Measurements from ENCODE around the gene STX7.
"Not testable (repeated sequence)": the region's sequence is repeated elsewhere in the genome, so short reads cannot be mapped to it uniquely, and the experiment has no call there.

STX7 gene

DNA sequence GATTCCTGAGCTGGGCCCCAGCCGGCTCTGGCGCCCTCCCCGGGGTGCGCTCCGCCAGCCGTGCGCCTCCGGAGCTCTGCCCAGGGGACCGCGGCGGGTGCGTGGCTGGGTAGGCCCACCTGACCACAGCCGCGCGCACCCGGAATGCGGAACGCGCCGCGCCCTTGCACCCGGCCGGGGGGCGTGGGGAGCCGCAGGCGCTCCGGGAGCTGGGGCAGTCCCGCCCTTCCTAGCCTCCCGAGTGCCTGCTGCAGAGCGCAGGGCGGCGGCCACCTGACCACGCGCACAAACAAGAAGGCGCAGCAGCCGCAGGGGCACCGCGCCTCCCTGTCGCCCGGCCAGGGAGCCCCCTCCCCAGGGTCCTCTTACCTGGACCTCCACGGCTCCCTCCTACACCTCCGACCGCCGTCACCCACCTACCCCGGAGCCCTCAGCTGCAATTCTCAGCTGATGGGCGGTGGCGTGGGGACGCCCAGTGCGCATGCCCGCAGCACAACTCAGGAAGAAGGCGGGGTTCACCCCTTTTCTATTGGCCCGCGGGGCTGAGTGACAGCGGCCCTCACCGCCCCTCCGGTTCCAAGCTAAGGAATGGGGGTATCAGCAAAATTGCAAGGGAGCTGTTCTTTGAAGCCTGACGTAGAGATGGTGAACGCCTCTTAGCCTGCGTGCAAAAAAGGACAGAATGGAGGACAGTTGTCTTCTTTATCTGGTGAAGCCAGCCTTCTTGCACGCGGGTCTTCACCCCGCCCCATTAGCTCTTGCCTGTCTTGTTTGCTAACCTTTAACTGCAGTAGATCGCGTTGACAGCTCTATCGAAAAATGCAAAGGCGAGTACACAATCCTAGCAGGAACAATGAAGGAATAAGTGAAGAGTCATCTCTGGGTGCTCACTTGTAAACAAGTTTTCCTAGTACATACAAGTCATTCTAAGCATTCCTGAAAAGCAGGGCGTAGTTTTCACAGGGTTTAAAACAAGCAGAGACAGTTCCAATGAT is at the start of gene STX7:
TSS of gene STX7 (minus strand) at position 479 of the 995 bp plus-strand sequence. CDS start 9,586 bp downstream, outside the sequence.
- peak within 1 kb of the TSS; percentile 90 for H3K27ac Mint-ChIP-seq
- ATAC-seq (ENCODE audit: low read depth) (peak; percentile 81), DNase-seq (ENCODE audit: low spot score in 2 of 2) (peak; percentile 81 to 85)
- H3K36me3 Mint-ChIP-seq = peaks cover 20% of the 10 kb centered on the region
- no peaks in the 10 kb centered on the region for H3K27me3 Mint-ChIP-seq
- peaks cover 42% of the 10 kb centered on the region for H3K4me1 Mint-ChIP-seq
- H3K9me3 Mint-ChIP-seq = no peaks in the 10 kb centered on the region
- H3K4me3 Mint-ChIP-seq = peak within 1 kb of the TSS; percentile 99

GRCh38 chr6:132560087-132560486 is 47.2 kb upstream of the STX7 start:
- not testable (repeated sequence) for H3K4me3 Mint-ChIP-seq; H3K36me3 Mint-ChIP-seq; H3K4me1 Mint-ChIP-seq; ATAC-seq (ENCODE audit: low read depth); H3K9me3 Mint-ChIP-seq; DNase-seq (ENCODE audit: low spot score in 2 of 2); H3K27ac Mint-ChIP-seq
- H3K27me3 Mint-ChIP-seq = peaks cover 24% of the 10 kb centered on the region

DNA sequence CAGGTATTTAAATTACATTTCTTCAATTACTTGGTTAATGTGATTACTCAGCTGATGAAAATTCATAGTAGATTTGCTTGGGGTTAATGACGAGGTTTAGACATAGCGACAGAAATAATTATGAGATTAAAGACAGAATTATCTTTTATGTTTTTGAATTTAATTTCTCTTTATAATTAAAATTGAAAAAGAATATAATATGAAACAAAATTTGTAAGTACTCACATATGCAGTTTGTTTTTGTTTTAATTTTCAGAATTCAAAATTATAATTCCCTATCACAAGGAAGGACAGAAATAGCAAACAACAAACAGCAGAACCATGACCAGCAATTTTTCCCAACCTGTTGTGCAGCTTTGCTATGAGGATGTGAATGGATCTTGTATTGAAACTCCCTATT is 39.5 kb upstream of the STX7 start, which contains the start of gene TAAR8:
TSS of gene TAAR8 (plus strand) at position 301 of the 400 bp plus-strand sequence. CDS start at position 322, 21 bp downstream.
- DNase-seq (ENCODE audit: low spot score in 2 of 2) (no peak), ATAC-seq (ENCODE audit: low read depth) (no peak)
- H3K9me3 Mint-ChIP-seq = no peaks in the 10 kb centered on the region
- peaks cover 4% of the 10 kb centered on the region for H3K4me1 Mint-ChIP-seq
- no peak within 1 kb of the TSS for H3K27ac Mint-ChIP-seq
- H3K27me3 Mint-ChIP-seq = peaks cover 23% of the 10 kb centered on the region
- H3K36me3 Mint-ChIP-seq = no peaks in the 10 kb centered on the region
- no peak within 1 kb of the TSS for H3K4me3 Mint-ChIP-seq

GRCh38 chr6:132551214-132551613 is 38.3 kb upstream of the STX7 start:
- DNase-seq (ENCODE audit: low spot score in 2 of 2) = no peak
- Mint-ChIP-seq H3K36me3 (no peaks in the 10 kb centered on the region), H3K27ac (no peak overlapping the region), H3K27me3 (peaks cover 13% of the 10 kb centered on the region), H3K4me3 (no peak overlapping the region), H3K9me3 (no peaks in the 10 kb centered on the region), H3K4me1 (peaks cover 4% of the 10 kb centered on the region)
- ATAC-seq (ENCODE audit: low read depth) = no peak

GRCh38 chr6:132548746-132549463 is 36.0 kb upstream of the STX7 start:
- Mint-ChIP-seq H3K4me1 (peaks cover 4% of the 10 kb centered on the region), H3K27me3 (peaks cover 7% of the 10 kb centered on the region), H3K27ac (no peak overlapping the region), H3K9me3 (no peaks in the 10 kb centered on the region), H3K36me3 (no peaks in the 10 kb centered on the region), H3K4me3 (no peak overlapping the region)
- ATAC-seq (ENCODE audit: low read depth) = no peak
- no peak for DNase-seq (ENCODE audit: low spot score in 2 of 2)

GRCh38 chr6:132544826-132545225 is 31.9 kb upstream of the STX7 start:
- Mint-ChIP-seq H3K9me3 (no peaks in the 10 kb centered on the region), H3K36me3 (no peaks in the 10 kb centered on the region), H3K4me1 (peaks cover 4% of the 10 kb centered on the region), H3K4me3 (no peak overlapping the region), H3K27me3 (peaks cover 6% of the 10 kb centered on the region), H3K27ac (no peak overlapping the region)
- DNase-seq (ENCODE audit: low spot score in 2 of 2) (no peak), ATAC-seq (ENCODE audit: low read depth) (no peak)

- H3K9me3 Mint-ChIP-seq = no peaks in the 10 kb centered on the region
- H3K4me1 Mint-ChIP-seq = no peaks in the 10 kb centered on the region
- DNase-seq (ENCODE audit: low spot score in 2 of 2) = no peak
- no peak within 1 kb of the TSS for H3K4me3 Mint-ChIP-seq
- H3K36me3 Mint-ChIP-seq = no peaks in the 10 kb centered on the region
- H3K27ac Mint-ChIP-seq = no peak within 1 kb of the TSS
- no peak for ATAC-seq (ENCODE audit: low read depth)
- peaks cover 10% of the 10 kb centered on the region for H3K27me3 Mint-ChIP-seq
Observed at GRCh38 chr6:132537977-132538376, 25.1 kb upstream of the STX7 start, which contains the start of gene TAAR9. TSS of gene TAAR9 (plus strand) at chr6:132538277. CDS start at chr6:132538290, 13 bp downstream.

DNA sequence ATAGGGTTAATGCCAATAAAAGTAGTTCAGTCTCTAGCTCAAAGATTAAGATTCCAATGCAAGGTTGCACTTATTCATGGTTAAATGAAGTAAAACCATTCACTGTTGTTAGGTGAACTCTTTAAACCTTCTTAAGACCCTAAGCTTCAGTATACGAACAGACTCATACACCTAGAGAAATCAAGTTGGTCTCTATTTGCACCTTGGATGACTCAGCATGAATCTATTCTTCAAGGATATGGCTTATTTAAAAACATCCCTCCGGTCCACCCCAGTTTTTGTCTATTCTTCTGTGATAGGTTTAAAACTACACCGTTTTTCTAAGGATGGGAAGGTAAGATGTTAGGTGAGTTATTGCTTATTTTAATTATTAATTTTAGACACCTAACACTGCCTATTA is 24.2 kb upstream of the STX7 start:
- H3K9me3 Mint-ChIP-seq = no peaks in the 10 kb centered on the region
- peaks cover 10% of the 10 kb centered on the region for H3K27me3 Mint-ChIP-seq
- no peak overlapping the region for H3K4me3 Mint-ChIP-seq
- DNase-seq (ENCODE audit: low spot score in 2 of 2) (no peak), ATAC-seq (ENCODE audit: low read depth) (no peak)
- H3K27ac Mint-ChIP-seq = no peak overlapping the region
- no peaks in the 10 kb centered on the region for H3K4me1 Mint-ChIP-seq
- no peaks in the 10 kb centered on the region for H3K36me3 Mint-ChIP-seq

GRCh38 chr6:132534546-132534945 is 21.6 kb upstream of the STX7 start:
- not testable (repeated sequence) for H3K27me3 Mint-ChIP-seq; H3K27ac Mint-ChIP-seq; ATAC-seq (ENCODE audit: low read depth); DNase-seq (ENCODE audit: low spot score in 2 of 2); H3K4me1 Mint-ChIP-seq; H3K9me3 Mint-ChIP-seq; H3K4me3 Mint-ChIP-seq; H3K36me3 Mint-ChIP-seq

GRCh38 chr6:132530293-132530974 is 17.5 kb upstream of the STX7 start:
- H3K27ac Mint-ChIP-seq = no peak overlapping the region

GRCh38 chr6:132527791-132528190 is 14.9 kb upstream of the STX7 start:
- no peaks in the 10 kb centered on the region for H3K9me3 Mint-ChIP-seq

More at GRCh38 chr6:132530293-132530974, 17.5 kb upstream of the STX7 start:
- ATAC-seq (ENCODE audit: low read depth) (peak; percentile 86), DNase-seq (ENCODE audit: low spot score in 2 of 2) (peak; percentile 66 to 68)
- Mint-ChIP-seq H3K4me3 (peak overlapping the region; percentile 87), H3K4me1 (peaks cover 2% of the 10 kb centered on the region), H3K36me3 (no peaks in the 10 kb centered on the region), H3K9me3 (no peaks in the 10 kb centered on the region), H3K27me3 (peaks cover 3% of the 10 kb centered on the region)

DNA sequence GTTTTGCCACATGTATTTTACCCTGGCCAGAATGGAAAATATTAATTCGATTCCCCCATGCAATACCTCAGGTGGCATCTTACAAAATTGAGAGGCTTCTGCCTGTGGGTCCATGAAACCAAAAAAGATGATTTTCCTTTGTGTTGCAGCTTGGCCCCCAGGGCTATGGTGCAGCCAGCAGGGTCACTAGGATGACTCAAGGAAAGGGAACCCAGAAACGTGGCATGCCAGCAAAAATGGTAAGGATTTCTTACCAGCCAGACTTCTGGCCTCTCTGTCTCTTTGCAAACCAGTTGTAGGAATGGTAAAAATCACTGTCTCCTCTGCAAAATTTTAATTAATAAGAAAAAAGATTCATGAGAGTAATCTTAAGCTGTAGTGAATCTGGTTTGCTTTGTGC is 13.5 kb upstream of the STX7 start:
- DNase-seq (ENCODE audit: low spot score in 2 of 2) (no peak), ATAC-seq (ENCODE audit: low read depth) (no peak)
- Mint-ChIP-seq H3K4me3 (no peak overlapping the region), H3K4me1 (peaks cover 2% of the 10 kb centered on the region), H3K27me3 (peaks cover 3% of the 10 kb centered on the region), H3K27ac (no peak overlapping the region), H3K9me3 (no peaks in the 10 kb centered on the region), H3K36me3 (no peaks in the 10 kb centered on the region)

More at GRCh38 chr6:132527791-132528190, 14.9 kb upstream of the STX7 start:
- DNase-seq (ENCODE audit: low spot score in 2 of 2) (no peak), ATAC-seq (ENCODE audit: low read depth) (no peak)
- no peak overlapping the region for H3K4me3 Mint-ChIP-seq
- peaks cover 3% of the 10 kb centered on the region for H3K27me3 Mint-ChIP-seq
- H3K4me1 Mint-ChIP-seq = peaks cover 2% of the 10 kb centered on the region
- H3K27ac Mint-ChIP-seq = no peak overlapping the region
- no peaks in the 10 kb centered on the region for H3K36me3 Mint-ChIP-seq

DNA sequence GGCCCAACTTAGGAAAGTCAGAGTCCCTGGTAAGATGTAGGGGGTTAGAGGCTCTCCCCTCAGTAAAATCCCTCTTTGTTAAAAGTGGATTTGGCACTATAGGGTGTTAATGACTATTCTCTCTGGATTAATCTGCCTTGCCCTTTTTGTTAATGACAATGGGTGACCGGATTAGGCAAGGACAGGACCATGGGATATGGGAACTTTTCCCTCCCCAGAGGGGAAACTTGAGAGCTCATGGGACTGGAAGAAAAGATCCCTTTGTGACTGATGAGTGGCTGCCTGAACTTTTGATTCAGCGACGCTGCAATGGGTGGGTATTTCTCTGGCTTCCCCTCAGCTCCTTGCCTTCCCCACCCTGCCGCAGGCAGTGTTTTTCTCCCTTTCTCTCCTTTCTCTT is 12.9 kb upstream of the STX7 start:
- DNase-seq (ENCODE audit: low spot score in 2 of 2) = no peak
- Mint-ChIP-seq H3K4me3 (no peak overlapping the region), H3K27ac (no peak overlapping the region), H3K4me1 (peaks cover 2% of the 10 kb centered on the region), H3K9me3 (no peaks in the 10 kb centered on the region), H3K27me3 (peaks cover 3% of the 10 kb centered on the region), H3K36me3 (no peaks in the 10 kb centered on the region)
- no peak for ATAC-seq (ENCODE audit: low read depth)

Measured in memory B cell (primary cell).